ENCODE results near the gene TMEM196.
"Not testable (repeated sequence)": the region's sequence is repeated elsewhere in the genome, so short reads cannot be mapped to it uniquely, and the experiment has no call there.

The TMEM196 gene

DNA sequence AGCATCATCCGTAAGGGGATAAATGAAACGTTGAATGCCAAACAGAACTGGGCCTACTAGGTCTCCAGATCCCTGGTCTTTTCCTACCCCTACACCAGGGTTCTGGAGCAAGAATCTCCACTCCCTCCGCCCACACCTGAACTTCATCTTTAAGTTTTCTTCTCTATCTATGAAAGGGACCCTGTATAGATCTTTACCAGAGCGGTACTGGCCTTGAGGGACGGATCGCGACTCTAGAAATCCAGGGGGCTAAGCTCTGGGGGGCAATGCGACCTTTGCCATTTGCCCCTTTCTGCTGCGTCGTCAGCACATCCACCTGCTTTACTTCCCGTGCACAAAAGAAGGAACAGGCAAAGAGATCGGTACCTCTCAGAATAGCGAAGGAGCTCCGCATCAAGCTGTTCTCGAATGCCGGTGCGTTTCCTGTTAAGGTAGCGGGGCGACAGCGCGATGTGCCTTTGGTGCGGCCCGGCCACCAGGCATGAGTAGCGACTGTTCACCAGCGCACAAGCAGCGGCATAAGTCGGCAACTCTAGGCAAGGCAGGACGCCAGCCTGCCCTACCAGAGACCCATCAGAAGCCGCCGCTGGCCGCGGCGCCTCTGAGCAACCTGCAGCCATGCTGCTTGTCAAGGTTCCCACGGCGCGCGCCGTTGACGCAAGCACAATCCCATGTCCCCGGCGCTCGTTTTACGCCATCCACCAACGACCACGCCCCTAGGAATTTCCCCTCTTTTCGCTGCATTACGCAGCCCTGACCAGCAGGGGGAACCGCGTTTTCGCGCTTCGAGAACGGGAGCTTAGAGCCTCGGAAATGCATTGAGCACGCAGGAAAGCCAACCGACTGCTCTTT is 64.8 kb downstream of the TMEM196 start, which contains the start of gene POLR1F:
TSS of gene POLR1F (minus strand) at position 641 of the 852 bp plus-strand sequence. CDS start at position 620, 21 bp downstream.
- FAIRE-seq (peak; percentile 99), DNase-seq (ENCODE audit: insufficient read length, low spot score) (peak; percentile 53)

GRCh38 chr7:19707240-19707639 is 66.2 kb downstream of the TMEM196 start:
- no peak for FAIRE-seq

DNA sequence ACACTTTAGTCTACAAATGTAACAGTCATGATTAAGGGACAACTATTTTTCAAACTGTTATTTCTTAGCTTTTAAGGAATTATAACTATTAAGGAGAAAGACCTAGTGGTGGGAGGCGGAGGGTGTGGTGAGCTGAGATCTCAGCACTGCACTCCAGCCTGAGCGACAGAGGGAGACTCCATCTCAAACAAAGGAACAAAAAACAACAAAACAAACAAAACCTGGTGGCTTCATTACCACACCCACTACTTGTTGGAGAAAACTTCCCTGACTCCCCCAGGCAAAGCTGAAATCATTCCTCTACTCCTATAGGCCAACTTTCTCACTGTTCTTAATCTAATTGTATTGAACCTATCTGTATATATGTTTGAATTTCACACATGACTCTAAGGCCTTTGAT is 67.8 kb downstream of the TMEM196 start:
- no peak for FAIRE-seq
- DNase-seq (ENCODE audit: insufficient read length, low spot score): no peak

More at GRCh38 chr7:19707240-19707639, 66.2 kb downstream of the TMEM196 start:
- no peak for DNase-seq (ENCODE audit: insufficient read length, low spot score)

DNA sequence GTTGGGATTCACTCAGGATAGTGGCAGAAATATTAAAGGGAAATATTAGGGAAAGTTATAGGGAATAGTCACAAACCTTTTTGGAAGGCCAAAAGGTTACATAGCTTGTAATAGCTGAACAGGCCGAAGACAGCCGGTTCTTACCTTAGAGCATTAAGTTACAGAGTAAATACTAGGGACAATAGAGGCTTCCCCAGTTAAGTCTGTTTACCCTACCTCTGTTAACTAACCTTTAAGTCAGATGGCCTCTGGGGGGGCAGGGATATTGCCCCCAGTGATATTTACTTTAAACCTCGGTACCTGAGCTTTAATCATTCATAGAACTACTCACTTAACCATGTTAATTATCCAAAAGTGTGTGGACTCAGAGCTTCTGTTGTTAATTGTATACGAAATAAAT is 71.9 kb downstream of the TMEM196 start:
- DNase-seq (ENCODE audit: insufficient read length, low spot score): no peak
- no peak for FAIRE-seq

DNA sequence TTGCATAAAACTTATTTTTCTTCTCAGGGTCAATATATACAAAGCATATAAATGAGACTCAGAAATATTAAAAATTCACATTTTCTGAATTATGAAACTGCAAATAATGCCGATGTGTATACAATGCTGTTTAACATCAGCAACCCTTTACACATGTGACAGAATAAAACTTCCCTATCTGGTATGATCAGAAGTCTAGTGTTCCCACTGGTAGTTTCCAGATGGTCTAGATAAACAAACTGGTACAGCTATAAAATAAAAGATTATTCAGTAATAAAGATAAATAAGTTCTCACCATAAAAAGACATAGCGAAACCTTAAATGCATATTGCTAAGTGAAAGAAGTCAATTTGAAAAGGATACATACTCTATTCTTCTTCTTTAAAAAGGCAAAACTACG is 72.5 kb downstream of the TMEM196 start:
- no peak for FAIRE-seq
- no peak for DNase-seq (ENCODE audit: insufficient read length, low spot score)

DNA sequence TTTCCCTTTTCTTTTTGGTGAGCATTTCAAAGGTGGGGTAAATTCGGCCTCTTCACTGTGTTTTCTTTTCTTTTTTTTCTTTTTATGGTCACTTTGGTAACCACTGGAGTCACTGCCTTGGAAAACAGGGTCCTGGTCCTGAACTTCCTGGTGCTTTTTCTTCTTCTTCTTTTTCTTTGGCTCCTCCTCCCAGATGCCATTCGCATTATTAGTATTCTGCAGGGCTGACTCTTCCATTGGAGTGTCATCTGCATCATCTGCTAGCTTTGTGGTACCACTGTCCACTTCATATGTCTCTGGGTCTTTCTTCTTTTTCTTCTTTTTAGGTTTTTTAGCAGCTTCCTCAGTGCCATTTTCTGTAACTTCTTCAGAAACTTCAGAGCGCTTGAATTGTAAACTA is 75.1 kb downstream of the TMEM196 start:
- DNase-seq (ENCODE audit: insufficient read length, low spot score): no peak
- no peak for FAIRE-seq

- FAIRE-seq (no peak), DNase-seq (ENCODE audit: insufficient read length, low spot score) (no peak)
Measured at GRCh38 chr7:19696926-19697325, 76.5 kb downstream of the TMEM196 start.

- DNase-seq (ENCODE audit: insufficient read length, low spot score): no peak
- no peak for FAIRE-seq
Measured at GRCh38 chr7:19692111-19692828, 81.1 kb downstream of the TMEM196 start.

GRCh38 chr7:19690736-19691135 is 82.7 kb downstream of the TMEM196 start:
- FAIRE-seq: no peak
- DNase-seq (ENCODE audit: insufficient read length, low spot score): no peak

GRCh38 chr7:19689130-19689529 is 84.3 kb downstream of the TMEM196 start:
- DNase-seq (ENCODE audit: insufficient read length, low spot score); FAIRE-seq: not testable (repeated sequence)

- no peak for FAIRE-seq
- no peak for DNase-seq (ENCODE audit: insufficient read length, low spot score)
Measured at GRCh38 chr7:19681596-19681995, 91.8 kb downstream of the TMEM196 start.

DNA sequence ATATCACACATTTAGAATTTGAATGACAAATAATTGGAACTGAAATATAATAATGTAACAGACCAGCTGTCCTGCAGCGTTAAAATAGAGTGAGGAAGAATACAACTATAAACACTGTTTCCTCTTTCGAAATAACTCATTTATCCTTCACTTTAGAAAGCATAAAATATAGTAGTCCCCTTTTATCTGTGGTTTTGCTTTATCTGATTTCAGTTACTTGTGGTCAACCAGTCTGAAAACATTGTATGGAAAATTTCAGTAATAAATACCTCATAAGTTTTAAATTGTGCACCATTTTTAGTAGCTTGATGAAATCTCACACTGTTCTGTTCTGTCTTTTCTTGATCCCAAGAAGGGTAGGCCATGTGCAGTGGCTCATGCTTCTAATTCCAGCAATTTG is 96.2 kb downstream of the TMEM196 start:
- no peak for FAIRE-seq
- no peak for DNase-seq (ENCODE audit: insufficient read length, low spot score)

- DNase-seq (ENCODE audit: insufficient read length, low spot score) (no peak), FAIRE-seq (no peak)
Measured at GRCh38 chr7:19675816-19676215, 97.6 kb downstream of the TMEM196 start.

DNA sequence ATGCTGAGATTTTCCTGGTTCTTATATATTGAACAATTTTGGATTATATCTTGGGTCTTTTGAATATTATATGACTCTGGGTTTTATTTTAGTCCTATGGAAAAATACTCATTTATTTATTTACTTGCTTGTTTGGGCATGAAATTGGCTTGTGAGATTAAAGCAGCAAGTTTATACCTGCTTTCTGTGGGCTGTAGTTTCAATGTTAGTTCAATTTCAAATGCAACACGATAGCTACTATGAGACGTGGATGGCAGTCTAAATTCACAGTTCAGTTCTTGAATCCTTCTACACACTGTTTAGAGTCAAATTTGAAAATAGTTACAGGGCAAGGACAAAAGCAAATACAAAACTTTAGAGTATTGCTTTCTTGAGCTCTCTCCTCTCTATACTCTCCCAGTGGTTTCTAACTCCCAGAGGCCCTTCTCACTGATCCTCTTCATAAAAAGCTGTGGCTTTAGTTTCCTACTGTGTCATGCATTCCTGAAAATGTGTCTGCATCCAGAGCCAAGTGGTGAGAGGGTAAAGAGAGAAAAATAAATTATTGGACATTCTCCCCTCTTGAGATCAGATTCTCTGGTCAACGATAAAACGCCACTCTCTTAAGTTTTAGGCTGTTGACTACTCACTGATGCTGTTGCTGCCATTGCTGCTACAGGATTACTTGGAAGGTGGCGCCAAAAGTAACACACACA is 99.0 kb downstream of the TMEM196 start:
- FAIRE-seq: no peak
- DNase-seq (ENCODE audit: insufficient read length, low spot score): no peak

- FAIRE-seq (no peak), DNase-seq (ENCODE audit: insufficient read length, low spot score) (no peak)
Measured at GRCh38 chr7:19670806-19671205, 102.6 kb downstream of the TMEM196 start.

Measured in GM19239 (cell line).